Vein endothelial cell (primary cell): Measurements from ENCODE around the gene SP3. TPM values are rescaled to one million over a fixed set of nuclear protein-coding genes. Genes with fewer than 3 reads are reported as not detected.

Experiments used
- total RNA-seq: library from RNA; depleted of rRNA; stranded (reverse); fragments of >200 nt; gene quantifications from 2 replicates; pipeline ENCODE4 v1.2.3, GENCODE V29; 2012

Gene SP3
- 83.6 and 88.0 TPM in 2 replicates for total RNA-seq

GRCh38 chr2:173965372-173966025 is at the start of gene SP3:
TSS of gene SP3 (minus strand) at chr2:173965373. CDS start at chr2:173965171, 202 bp downstream.

